Activated CD4-positive, alpha-beta T cell treated with anti-CD3 and anti-CD28 coated beads, Interleukin-2, amount 50 U/mL, for 1 hour (primary cell): ENCODE results near the gene ACVR1B.
"Not testable (repeated sequence)": the region's sequence is repeated elsewhere in the genome, so short reads cannot be mapped to it uniquely, and the experiment has no call there.

Source experiments
- DNase-seq: peaks from one replicate; pipeline ENCODE4 v3.0.0-alpha.2; 2020

ACVR1B gene

GRCh38 chr12:51971679-51972421 is 20.4 kb downstream of the ACVR1B start:
- DNase-seq: no peak

- no peak for DNase-seq
These were observed 20.9 kb downstream of the ACVR1B start for GRCh38 chr12:51972422-51972812.

- DNase-seq: peak; percentile 38
These were observed 21.4 kb downstream of the ACVR1B start for GRCh38 chr12:51972849-51973273.

GRCh38 chr12:51973560-51973959 is 22.1 kb downstream of the ACVR1B start:
- DNase-seq: no peak

- DNase-seq: no peak
These were observed 23.1 kb downstream of the ACVR1B start for GRCh38 chr12:51974646-51975045.

DNA sequence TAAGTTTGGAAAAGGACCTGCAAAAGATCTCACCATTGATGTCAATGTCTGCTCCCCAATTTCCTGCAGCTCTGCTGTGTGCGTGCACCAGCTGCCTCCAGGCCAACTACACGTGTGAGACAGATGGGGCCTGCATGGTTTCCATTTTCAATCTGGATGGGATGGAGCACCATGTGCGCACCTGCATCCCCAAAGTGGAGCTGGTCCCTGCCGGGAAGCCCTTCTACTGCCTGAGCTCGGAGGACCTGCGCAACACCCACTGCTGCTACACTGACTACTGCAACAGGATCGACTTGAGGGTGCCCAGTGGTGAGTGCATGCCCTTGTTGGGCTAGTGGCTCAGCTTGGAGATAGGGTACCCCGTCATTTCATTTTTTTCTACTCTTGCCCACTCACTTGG is 23.7 kb downstream of the ACVR1B start:
- DNase-seq: no peak

GRCh38 chr12:51976376-51977160 is 25.1 kb downstream of the ACVR1B start:
- DNase-seq: no peak

GRCh38 chr12:51977320-51977753 is 25.8 kb downstream of the ACVR1B start:
- no peak for DNase-seq

GRCh38 chr12:51979306-51979705 is 27.8 kb downstream of the ACVR1B start:
- DNase-seq: not testable (repeated sequence)

GRCh38 chr12:51980051-51980808 is 28.7 kb downstream of the ACVR1B start:
- DNase-seq: peak; percentile 64

DNA sequence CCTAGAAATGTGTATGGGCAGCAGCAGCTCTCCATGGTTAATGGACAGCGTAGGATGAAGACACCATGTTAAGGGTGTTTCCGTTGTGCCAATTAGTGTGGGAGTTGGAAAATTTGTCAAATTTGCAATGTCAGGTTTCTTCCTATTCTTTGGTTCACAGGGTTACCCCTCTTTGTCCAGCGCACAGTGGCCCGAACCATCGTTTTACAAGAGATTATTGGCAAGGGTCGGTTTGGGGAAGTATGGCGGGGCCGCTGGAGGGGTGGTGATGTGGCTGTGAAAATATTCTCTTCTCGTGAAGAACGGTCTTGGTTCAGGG is 29.3 kb downstream of the ACVR1B start:
- no peak for DNase-seq

- no peak for DNase-seq
These were observed 33.2 kb downstream of the ACVR1B start for GRCh38 chr12:51984657-51985056.

- DNase-seq: no peak
These were observed 33.8 kb downstream of the ACVR1B start for GRCh38 chr12:51985154-51985835.

GRCh38 chr12:51986834-51987233 is 35.3 kb downstream of the ACVR1B start:
- no peak for DNase-seq

DNA sequence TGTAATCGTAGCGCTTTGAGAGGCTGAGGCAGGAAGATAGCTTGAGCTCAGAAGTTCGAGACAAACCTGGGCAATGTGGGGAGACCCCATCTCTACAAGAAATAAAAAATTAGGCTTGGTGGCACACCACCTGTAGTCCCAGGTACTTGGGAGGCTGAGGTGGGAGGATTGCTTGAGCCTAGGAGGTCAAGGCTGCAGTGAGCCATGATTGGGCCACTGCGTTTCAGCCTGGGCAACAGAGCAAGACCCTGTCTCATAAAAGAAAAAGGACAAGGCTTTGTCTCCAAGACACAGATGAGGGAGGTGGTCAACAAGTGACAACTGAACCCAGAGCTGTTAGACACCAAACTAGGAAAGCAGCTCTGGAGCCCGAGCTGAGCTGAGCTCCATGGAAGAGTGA is 40.7 kb downstream of the ACVR1B start:
- DNase-seq: no peak

DNA sequence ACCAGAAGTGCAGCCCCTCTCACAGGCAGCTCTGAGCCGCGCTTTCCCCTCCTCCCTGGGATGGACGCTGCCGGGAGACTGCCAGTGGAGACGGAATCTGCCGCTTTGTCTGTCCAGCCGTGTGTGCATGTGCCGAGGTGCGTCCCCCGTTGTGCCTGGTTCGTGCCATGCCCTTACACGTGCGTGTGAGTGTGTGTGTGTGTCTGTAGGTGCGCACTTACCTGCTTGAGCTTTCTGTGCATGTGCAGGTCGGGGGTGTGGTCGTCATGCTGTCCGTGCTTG is 43.0 kb downstream of the ACVR1B start:
- DNase-seq: no peak

- no peak for DNase-seq
These were observed 43.5 kb downstream of the ACVR1B start for GRCh38 chr12:51994959-51995358.

GRCh38 chr12:51997136-51997535 is 45.6 kb downstream of the ACVR1B start:
- DNase-seq: no peak

- no peak for DNase-seq
These were observed 51.6 kb downstream of the ACVR1B start for GRCh38 chr12:52003016-52003550.

DNA sequence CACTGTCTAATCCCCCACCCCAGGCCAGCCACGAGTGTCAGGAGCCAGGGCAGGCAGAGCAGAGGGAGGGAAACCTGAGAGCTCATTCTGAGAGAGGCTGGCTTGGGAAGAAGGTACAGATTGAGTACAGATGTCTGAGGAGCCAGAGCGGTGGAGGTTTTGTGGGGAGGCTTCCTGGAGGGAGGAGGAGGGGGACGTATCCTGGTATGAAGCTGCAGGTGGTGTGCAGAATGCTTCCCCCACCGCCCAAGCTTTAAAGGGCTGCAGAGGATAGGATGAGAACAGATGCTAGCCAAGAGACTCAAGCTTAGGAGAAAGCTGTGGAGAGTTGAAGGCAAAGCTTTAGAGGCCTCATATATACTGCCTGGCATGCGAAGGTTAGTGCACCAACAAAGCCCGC is 52.1 kb downstream of the ACVR1B start:
- DNase-seq: no peak

- DNase-seq: no peak
These were observed 52.6 kb downstream of the ACVR1B start for GRCh38 chr12:52004042-52004648.

DNA sequence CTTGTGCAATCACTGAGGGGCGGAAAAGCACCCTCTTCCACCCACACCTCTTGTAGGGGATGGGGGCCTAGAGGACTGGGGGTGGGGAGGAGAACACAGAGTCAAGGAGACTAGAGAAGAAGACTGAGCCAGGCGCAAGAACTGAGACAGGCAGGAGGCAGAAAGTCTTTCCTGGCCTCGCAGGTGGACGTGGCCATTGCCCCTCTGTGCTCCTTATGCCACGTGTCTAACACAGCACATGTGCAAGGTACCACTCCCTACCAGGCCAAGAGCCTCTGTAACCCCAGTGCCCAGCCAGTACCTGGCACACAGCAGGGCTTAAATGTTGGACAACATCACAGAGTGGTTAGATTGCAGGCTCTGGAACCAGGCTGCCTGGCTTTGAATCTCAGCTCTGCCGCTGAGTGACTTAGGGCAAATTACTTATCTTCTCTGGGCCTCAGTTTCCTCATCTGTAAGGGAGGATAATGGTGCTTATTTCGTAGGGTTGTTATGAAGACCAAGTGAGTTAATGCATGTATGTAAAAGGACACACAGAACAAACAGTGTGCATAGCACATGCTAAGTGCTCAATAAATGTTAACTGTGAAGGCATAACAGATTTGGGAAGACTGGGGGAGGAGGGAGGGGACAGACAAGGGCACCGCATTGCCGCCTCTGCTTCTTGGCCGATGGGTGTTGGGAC is 53.9 kb downstream of the ACVR1B start:
- DNase-seq: no peak
